GM21528 (cell line): ENCODE measurements around the gene NTHL1.
"Not testable (repeated sequence)": the region's sequence is repeated elsewhere in the genome, so short reads cannot be mapped to it uniquely, and the experiment has no call there.

Experiments used
- ATAC-seq: cut with Tn5 transposase; IDR thresholded peaks from one replicate; pipeline ENCODE4 v1.9.1; 2021; ENCODE audit warnings: mild to moderate bottlenecking, moderate library complexity; ENCODE audit not compliant: unreplicated experiment, low FRiP score

The NTHL1 gene

GRCh38 chr16:2042986-2043666 is 4.5 kb downstream of the NTHL1 start:
- ATAC-seq = no peak

- no peak for ATAC-seq
Observed at GRCh38 chr16:2042171-2042985, 5.3 kb downstream of the NTHL1 start.

GRCh38 chr16:2040787-2041522 is 6.7 kb downstream of the NTHL1 start:
- no peak for ATAC-seq

GRCh38 chr16:2040041-2040786 is 7.4 kb downstream of the NTHL1 start:
- ATAC-seq = no peak

- no peak for ATAC-seq
Observed at GRCh38 chr16:2039274-2040031, 8.2 kb downstream of the NTHL1 start.

- no peak for ATAC-seq
Observed at GRCh38 chr16:2038382-2039231, 9.0 kb downstream of the NTHL1 start.

GRCh38 chr16:2037647-2038381 is 9.8 kb downstream of the NTHL1 start:
- ATAC-seq = no peak

GRCh38 chr16:2037115-2037514 is 10.5 kb downstream of the NTHL1 start:
- ATAC-seq = no peak

GRCh38 chr16:2036200-2036966 is 11.3 kb downstream of the NTHL1 start:
- no peak for ATAC-seq

- no peak for ATAC-seq
Observed at GRCh38 chr16:2035431-2036199, 12.0 kb downstream of the NTHL1 start.

GRCh38 chr16:2034696-2035430 is 12.8 kb downstream of the NTHL1 start:
- ATAC-seq = no peak

- not testable (repeated sequence) for ATAC-seq
Observed at GRCh38 chr16:2033909-2034695, 13.5 kb downstream of the NTHL1 start.

GRCh38 chr16:2033057-2033908 is 14.4 kb downstream of the NTHL1 start:
- no peak for ATAC-seq

- no peak for ATAC-seq
Observed at GRCh38 chr16:2032285-2033056, 15.2 kb downstream of the NTHL1 start.
